ENCODE results near the gene SRGAP1.
A peak's percentile ranks its signal among the peaks of the same experiment; 100 is the strongest.

SRGAP1 gene

GRCh38 chr12:63822352-63822751 lies 22.1 kb upstream of the SRGAP1 start:
- Histone ChIP-seq H2BK15ac (ENCODE audit: low read length) (no peak overlapping the region), H3K4me3 (ENCODE audit: low read length in 2 of 2) (no peak overlapping the region), H4K8ac (ENCODE audit: low read depth, low read length) (no peak overlapping the region), H4K91ac (ENCODE audit: low read depth, low read length, poor library complexity) (no peak overlapping the region), H3K79me1 (ENCODE audit: low read depth, low read length) (no peaks in the 10 kb centered on the region), H3K4me2 (ENCODE audit: insufficient read depth, low read length, poor library complexity, severe bottlenecking) (no peak overlapping the region), H3K23ac (ENCODE audit: low read depth, low read length, poor library complexity) (no peak overlapping the region), H3K9ac (ENCODE audit: low read depth, low read length, poor library complexity) (no peak overlapping the region), H3K9me3 (replicated peaks in 1 of 2; ENCODE audit: control insufficient read depth in 2 of 2, insufficient read depth in 1 of 2, low read depth in 1 of 2, low read length in 2 of 2) (no peaks in the 10 kb centered on the region), H3K4ac (ENCODE audit: low read length) (no peak overlapping the region), H3K14ac (ENCODE audit: low read length) (no peak overlapping the region), H2BK120ac (ENCODE audit: low read depth, low read length) (no peak overlapping the region), H2BK12ac (ENCODE audit: low read length) (no peak overlapping the region), H2BK5ac (ENCODE audit: low read length) (no peak overlapping the region), H3K18ac (ENCODE audit: low read length) (no peak overlapping the region), H3K36me3 (replicated peaks in 1 of 2; ENCODE audit: control insufficient read depth in 2 of 2, insufficient read depth in 2 of 2, low read length in 2 of 2) (no peaks in the 10 kb centered on the region), H2AK5ac (ENCODE audit: low read depth, low read length) (no peak overlapping the region), H3K27ac (replicated peaks; ENCODE audit: low read length) (no peak overlapping the region), H3K4me1 (ENCODE audit: control insufficient read depth in 2 of 2, insufficient read depth in 1 of 2, low read depth in 1 of 2, low read length in 2 of 2) (no peaks in the 10 kb centered on the region), H2AFZ (ENCODE audit: low read length) (no peak overlapping the region), H3K27me3 (ENCODE audit: control insufficient read depth in 3 of 3, insufficient read depth in 3 of 3, low read depth in 1 of 3, low read length in 3 of 3) (no peaks in the 10 kb centered on the region)
- no peak for DNase-seq (ENCODE audit: low spot score)
- no CpG with 5 or more reads among the region's 6 CpGs for WGBS, 2 donors (ENCODE audit: extremely low coverage in 2 of 2, insufficient read length in 2 of 2, insufficient replicate concordance in 1 of 2)

GRCh38 chr12:63823040-63823439 lies 21.5 kb upstream of the SRGAP1 start:
- Histone ChIP-seq H2BK5ac (ENCODE audit: low read length) (no peak overlapping the region), H2AK5ac (ENCODE audit: low read depth, low read length) (no peak overlapping the region), H2AFZ (ENCODE audit: low read length) (no peak overlapping the region), H3K9me3 (replicated peaks in 1 of 2; ENCODE audit: control insufficient read depth in 2 of 2, insufficient read depth in 1 of 2, low read depth in 1 of 2, low read length in 2 of 2) (no peaks in the 10 kb centered on the region), H2BK120ac (ENCODE audit: low read depth, low read length) (no peak overlapping the region), H3K9ac (ENCODE audit: low read depth, low read length, poor library complexity) (no peak overlapping the region), H3K36me3 (replicated peaks in 1 of 2; ENCODE audit: control insufficient read depth in 2 of 2, insufficient read depth in 2 of 2, low read length in 2 of 2) (no peaks in the 10 kb centered on the region), H3K18ac (ENCODE audit: low read length) (no peak overlapping the region), H3K4me1 (ENCODE audit: control insufficient read depth in 2 of 2, insufficient read depth in 1 of 2, low read depth in 1 of 2, low read length in 2 of 2) (no peaks in the 10 kb centered on the region), H4K91ac (ENCODE audit: low read depth, low read length, poor library complexity) (no peak overlapping the region), H3K4me2 (ENCODE audit: insufficient read depth, low read length, poor library complexity, severe bottlenecking) (no peak overlapping the region), H2BK12ac (ENCODE audit: low read length) (no peak overlapping the region), H3K14ac (ENCODE audit: low read length) (no peak overlapping the region), H4K8ac (ENCODE audit: low read depth, low read length) (no peak overlapping the region), H3K23ac (ENCODE audit: low read depth, low read length, poor library complexity) (no peak overlapping the region), H3K27ac (replicated peaks; ENCODE audit: low read length) (no peak overlapping the region), H3K4ac (ENCODE audit: low read length) (no peak overlapping the region), H2BK15ac (ENCODE audit: low read length) (no peak overlapping the region), H3K27me3 (ENCODE audit: control insufficient read depth in 3 of 3, insufficient read depth in 3 of 3, low read depth in 1 of 3, low read length in 3 of 3) (no peaks in the 10 kb centered on the region), H3K79me1 (ENCODE audit: low read depth, low read length) (no peaks in the 10 kb centered on the region), H3K4me3 (ENCODE audit: low read length in 2 of 2) (no peak overlapping the region)
- no CpG with 5 or more reads among the region's 6 CpGs for WGBS, 2 donors (ENCODE audit: extremely low coverage in 2 of 2, insufficient read length in 2 of 2, insufficient replicate concordance in 1 of 2)
- DNase-seq (ENCODE audit: low spot score): no peak

- peak; percentile 29 for DNase-seq (ENCODE audit: low spot score)
- Histone ChIP-seq H3K27ac (replicated peaks; ENCODE audit: low read length) (no peak overlapping the region), H3K4me3 (ENCODE audit: low read length in 2 of 2) (no peak overlapping the region), H3K79me1 (ENCODE audit: low read depth, low read length) (no peaks in the 10 kb centered on the region), H2BK15ac (ENCODE audit: low read length) (no peak overlapping the region), H3K18ac (ENCODE audit: low read length) (no peak overlapping the region), H2BK120ac (ENCODE audit: low read depth, low read length) (no peak overlapping the region), H4K8ac (ENCODE audit: low read depth, low read length) (no peak overlapping the region), H2BK12ac (ENCODE audit: low read length) (no peak overlapping the region), H3K27me3 (ENCODE audit: control insufficient read depth in 3 of 3, insufficient read depth in 3 of 3, low read depth in 1 of 3, low read length in 3 of 3) (no peaks in the 10 kb centered on the region), H4K91ac (ENCODE audit: low read depth, low read length, poor library complexity) (no peak overlapping the region), H3K4me2 (ENCODE audit: insufficient read depth, low read length, poor library complexity, severe bottlenecking) (no peak overlapping the region), H3K4ac (ENCODE audit: low read length) (no peak overlapping the region), H3K23ac (ENCODE audit: low read depth, low read length, poor library complexity) (no peak overlapping the region), H2AFZ (ENCODE audit: low read length) (no peak overlapping the region), H2AK5ac (ENCODE audit: low read depth, low read length) (no peak overlapping the region), H3K14ac (ENCODE audit: low read length) (no peak overlapping the region), H3K36me3 (replicated peaks in 1 of 2; ENCODE audit: control insufficient read depth in 2 of 2, insufficient read depth in 2 of 2, low read length in 2 of 2) (no peaks in the 10 kb centered on the region), H3K4me1 (ENCODE audit: control insufficient read depth in 2 of 2, insufficient read depth in 1 of 2, low read depth in 1 of 2, low read length in 2 of 2) (no peaks in the 10 kb centered on the region), H3K9ac (ENCODE audit: low read depth, low read length, poor library complexity) (no peak overlapping the region), H2BK5ac (ENCODE audit: low read length) (no peak overlapping the region), H3K9me3 (replicated peaks in 1 of 2; ENCODE audit: control insufficient read depth in 2 of 2, insufficient read depth in 1 of 2, low read depth in 1 of 2, low read length in 2 of 2) (peaks cover 0 to 4% of the 10 kb centered on the region in 2 donors)
- WGBS, 2 donors (ENCODE audit: extremely low coverage in 2 of 2, insufficient read length in 2 of 2, insufficient replicate concordance in 1 of 2): no CpG with 5 or more reads among the region's 4 CpGs
Observed at GRCh38 chr12:63826006-63826585, 18.4 kb upstream of the SRGAP1 start.

- no peak overlapping the region for H3K14ac ChIP-seq (ENCODE audit: low read length)
- no peak overlapping the region for H3K4me3 ChIP-seq (ENCODE audit: low read length in 2 of 2)
- no peak overlapping the region for H3K18ac ChIP-seq (ENCODE audit: low read length)
- no peaks in the 10 kb centered on the region for H3K36me3 ChIP-seq (replicated peaks in 1 of 2; ENCODE audit: control insufficient read depth in 2 of 2, insufficient read depth in 2 of 2, low read length in 2 of 2)
- no peak overlapping the region for H2AK5ac ChIP-seq (ENCODE audit: low read depth, low read length)
- H3K27ac ChIP-seq (replicated peaks; ENCODE audit: low read length): no peak overlapping the region
- no peak for DNase-seq (ENCODE audit: low spot score)
- H4K8ac ChIP-seq (ENCODE audit: low read depth, low read length): no peak overlapping the region
- H3K9me3 ChIP-seq (replicated peaks in 1 of 2; ENCODE audit: control insufficient read depth in 2 of 2, insufficient read depth in 1 of 2, low read depth in 1 of 2, low read length in 2 of 2): peaks cover 0 to 4% of the 10 kb centered on the region in 2 donors
- H3K4me2 ChIP-seq (ENCODE audit: insufficient read depth, low read length, poor library complexity, severe bottlenecking): no peak overlapping the region
- no peak overlapping the region for H2BK5ac ChIP-seq (ENCODE audit: low read length)
- H3K4ac ChIP-seq (ENCODE audit: low read length): no peak overlapping the region
- H2BK120ac ChIP-seq (ENCODE audit: low read depth, low read length): no peak overlapping the region
- no peak overlapping the region for H4K91ac ChIP-seq (ENCODE audit: low read depth, low read length, poor library complexity)
- H3K79me1 ChIP-seq (ENCODE audit: low read depth, low read length): no peaks in the 10 kb centered on the region
- no peaks in the 10 kb centered on the region for H3K27me3 ChIP-seq (ENCODE audit: control insufficient read depth in 3 of 3, insufficient read depth in 3 of 3, low read depth in 1 of 3, low read length in 3 of 3)
- no peak overlapping the region for H2BK15ac ChIP-seq (ENCODE audit: low read length)
- no peaks in the 10 kb centered on the region for H3K4me1 ChIP-seq (ENCODE audit: control insufficient read depth in 2 of 2, insufficient read depth in 1 of 2, low read depth in 1 of 2, low read length in 2 of 2)
- no peak overlapping the region for H3K9ac ChIP-seq (ENCODE audit: low read depth, low read length, poor library complexity)
- H2BK12ac ChIP-seq (ENCODE audit: low read length): no peak overlapping the region
- no peak overlapping the region for H2AFZ ChIP-seq (ENCODE audit: low read length)
- no peak overlapping the region for H3K23ac ChIP-seq (ENCODE audit: low read depth, low read length, poor library complexity)
- no CpG with 5 or more reads among the region's 2 CpGs for WGBS, 2 donors (ENCODE audit: extremely low coverage in 2 of 2, insufficient read length in 2 of 2, insufficient replicate concordance in 1 of 2)
Observed at GRCh38 chr12:63828867-63829266, 15.6 kb upstream of the SRGAP1 start.

Measured in neuronal stem cell (in vitro differentiated cells).